OCI-M2 (cell line): ENCODE results near the gene KRTAP10-12.

Experiments used
- DNase-seq: peaks from one replicate; lab custom pipeline; 2025; ENCODE audit not compliant: unreplicated experiment; lab: John Stamatoyannopoulos, UW

KRTAP10-12 gene

GRCh38 chr21:44711327-44712202 is 14.6 kb downstream of the KRTAP10-12 start, which contains the start of gene TSPEAR:
Gene TSPEAR, minus strand, starts transcription at chr21:44711572. Its CDS starts 58 bp downstream, at chr21:44711514.
- DNase-seq = no peak

DNA sequence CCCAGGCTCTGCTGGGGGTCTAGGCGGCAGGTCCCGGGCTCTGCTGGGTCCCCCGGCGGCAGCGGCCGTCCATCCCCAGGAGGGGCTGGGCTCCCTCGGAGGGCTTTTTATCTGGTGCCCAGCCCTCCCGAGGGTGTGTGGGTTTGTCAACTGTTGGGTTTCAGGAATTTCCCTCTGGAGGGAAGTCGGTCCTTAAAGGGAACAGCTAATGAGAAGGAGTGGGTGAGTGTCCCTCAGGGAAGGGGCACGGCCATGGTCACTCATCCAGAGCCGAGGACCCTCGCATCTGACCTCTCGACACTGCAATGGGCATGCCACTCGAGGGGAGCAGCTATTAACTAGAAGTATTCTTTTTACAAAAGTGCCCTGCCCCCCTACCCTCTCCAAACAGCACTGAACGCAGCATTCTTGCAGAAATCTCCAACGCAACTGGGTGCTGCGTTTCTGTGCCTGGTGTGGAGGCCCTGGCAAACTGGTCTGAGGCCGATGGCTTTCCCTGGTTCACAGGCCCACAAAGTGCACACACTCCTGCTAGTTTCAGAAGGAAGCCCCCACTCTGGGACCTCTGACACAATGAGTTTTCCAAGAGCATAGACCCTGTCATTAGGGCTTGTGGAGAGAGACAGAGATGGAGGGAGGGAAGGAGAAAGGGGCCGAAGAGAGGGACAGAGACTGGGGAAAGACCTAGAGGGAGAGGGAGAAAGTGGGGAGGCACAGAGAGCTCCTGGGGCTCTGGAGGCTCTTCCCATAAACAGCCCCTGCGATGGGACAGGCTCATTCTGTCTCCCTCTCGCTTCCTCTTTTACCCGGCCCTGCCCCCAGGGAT is 15.4 kb downstream of the KRTAP10-12 start:
- no peak for DNase-seq

DNA sequence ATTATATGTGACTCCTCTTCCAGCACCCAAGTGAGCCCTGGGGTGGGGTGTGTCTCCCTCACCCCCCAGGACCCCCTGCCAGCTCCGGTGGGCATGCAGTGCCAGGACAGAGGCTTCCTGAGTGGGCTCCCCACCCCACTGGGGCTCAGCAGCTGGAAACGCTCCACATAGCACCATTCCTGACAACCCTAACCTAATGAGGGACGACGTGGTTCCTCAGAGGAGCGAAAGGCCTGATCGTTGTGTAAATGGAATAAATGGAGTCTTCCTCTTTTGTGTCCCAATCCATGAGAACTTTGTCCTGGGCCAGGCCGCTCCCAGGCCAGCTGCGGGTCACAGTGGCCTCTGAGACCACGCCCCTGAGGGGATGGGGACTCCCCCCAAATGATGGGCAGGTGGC is 16.2 kb downstream of the KRTAP10-12 start:
- DNase-seq = no peak

DNA sequence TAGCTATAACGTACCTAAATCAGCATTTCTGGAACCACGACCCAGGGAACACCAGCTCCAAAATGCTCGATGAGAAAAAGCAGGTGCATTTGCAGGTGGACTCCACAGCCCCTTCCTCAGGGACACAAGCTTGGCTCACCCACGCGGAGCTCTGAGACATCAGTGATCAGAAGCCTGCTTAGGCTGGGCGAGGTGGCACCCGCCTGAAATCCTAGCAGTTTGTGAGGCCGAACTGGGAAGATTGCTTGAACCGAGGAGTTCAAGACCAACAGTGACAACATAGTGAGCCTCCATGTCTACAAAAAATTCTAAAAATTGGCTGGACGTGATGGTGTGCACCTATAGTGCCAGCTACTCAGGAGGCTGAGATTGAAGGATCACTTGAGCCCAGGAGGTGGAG is 16.9 kb downstream of the KRTAP10-12 start:
- no peak for DNase-seq

- DNase-seq = no peak
Measured at GRCh38 chr21:44714905-44715304, 17.9 kb downstream of the KRTAP10-12 start.

GRCh38 chr21:44716984-44717383 is 20.0 kb downstream of the KRTAP10-12 start:
- DNase-seq = no peak

GRCh38 chr21:44718093-44718492 is 21.1 kb downstream of the KRTAP10-12 start:
- no peak for DNase-seq

GRCh38 chr21:44718571-44718970 is 21.6 kb downstream of the KRTAP10-12 start:
- no peak for DNase-seq

GRCh38 chr21:44720170-44720569 is 23.2 kb downstream of the KRTAP10-12 start:
- DNase-seq = no peak

GRCh38 chr21:44722731-44723130 is 25.8 kb downstream of the KRTAP10-12 start:
- DNase-seq = no peak

- DNase-seq = no peak
Measured at GRCh38 chr21:44723177-44724131, 26.5 kb downstream of the KRTAP10-12 start.

DNA sequence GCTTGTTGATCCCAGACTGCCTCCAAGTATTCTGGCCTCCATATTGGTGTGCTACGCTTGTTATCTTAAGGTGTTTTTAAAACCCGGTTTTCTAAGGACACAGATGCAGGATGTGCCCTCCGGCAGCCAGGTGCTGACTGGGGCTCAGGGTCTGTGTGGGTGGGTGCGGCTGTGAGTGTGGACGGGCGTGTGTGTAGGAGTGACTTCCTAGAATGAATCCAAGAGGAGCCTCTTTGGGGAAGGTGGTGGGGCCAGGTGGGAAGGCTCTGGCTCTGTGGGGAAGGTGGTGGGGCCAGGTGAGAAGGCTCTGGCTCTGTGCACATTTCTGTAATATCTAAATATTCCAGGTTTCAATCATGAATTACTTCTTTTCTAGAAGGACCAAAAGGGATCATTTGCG is 27.2 kb downstream of the KRTAP10-12 start:
- DNase-seq = no peak

DNA sequence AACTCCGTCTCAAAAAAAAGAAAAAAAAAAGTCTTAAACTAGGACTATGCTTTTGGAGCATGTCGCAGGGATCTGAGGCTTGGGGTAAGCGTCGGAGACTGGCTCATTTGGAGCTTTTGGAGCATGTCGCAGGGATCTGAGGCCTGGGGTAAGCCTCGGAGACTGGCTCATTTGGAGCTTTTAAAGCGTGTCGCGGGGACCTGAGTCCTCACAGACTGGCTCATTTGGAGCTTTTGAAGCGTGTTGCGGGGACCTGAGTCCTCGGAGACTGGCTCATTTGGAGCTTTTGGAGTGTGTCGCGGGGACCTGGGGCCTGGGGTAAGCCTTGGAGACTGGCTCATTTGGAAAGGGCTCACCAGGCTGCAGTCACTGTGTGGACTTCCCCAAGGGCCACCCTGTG is 28.0 kb downstream of the KRTAP10-12 start:
- DNase-seq = no peak

GRCh38 chr21:44726826-44727225 is 29.9 kb downstream of the KRTAP10-12 start:
- DNase-seq = no peak

- DNase-seq = no peak
Measured at GRCh38 chr21:44727321-44727720, 30.3 kb downstream of the KRTAP10-12 start.

GRCh38 chr21:44727757-44728156 is 30.8 kb downstream of the KRTAP10-12 start:
- DNase-seq = no peak

DNA sequence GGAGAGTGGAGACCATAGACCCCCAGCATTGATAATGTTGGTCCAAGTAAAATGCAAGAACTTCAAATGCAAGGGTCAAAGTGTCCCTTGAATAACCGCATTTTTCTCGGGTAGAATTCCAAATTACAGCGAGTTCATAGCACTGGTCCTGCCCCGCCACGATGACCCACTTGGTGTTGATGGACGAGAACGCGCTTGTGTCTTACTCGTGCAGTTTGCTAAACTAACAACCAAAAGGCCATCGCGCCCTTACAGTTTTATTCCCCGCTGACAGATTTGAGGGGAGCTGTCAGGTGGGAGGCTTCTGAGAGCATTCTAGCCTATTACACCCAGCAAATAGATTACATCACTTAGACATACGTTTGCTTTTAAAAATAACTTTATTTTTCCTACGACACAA is 31.7 kb downstream of the KRTAP10-12 start:
- no peak for DNase-seq

GRCh38 chr21:44729336-44730027 is 32.5 kb downstream of the KRTAP10-12 start:
- DNase-seq = no peak

DNA sequence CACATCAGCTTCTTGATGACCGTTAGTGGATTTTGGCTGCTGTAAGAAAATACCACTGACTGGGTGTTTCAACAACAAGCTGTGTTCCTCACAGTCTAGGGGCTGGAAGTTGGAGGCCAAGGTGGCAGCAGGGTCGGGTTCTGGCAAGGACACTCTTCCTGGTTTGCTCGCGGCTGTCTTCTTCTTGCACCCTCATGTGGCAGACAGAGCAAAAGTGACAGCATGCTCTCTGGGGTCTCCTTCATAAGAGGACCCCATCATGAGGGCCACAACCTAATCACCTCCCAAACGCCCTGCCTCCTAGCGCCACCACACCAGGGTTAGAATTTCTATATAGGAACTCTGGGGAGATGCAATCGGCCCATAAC is 33.0 kb downstream of the KRTAP10-12 start:
- DNase-seq = no peak

DNA sequence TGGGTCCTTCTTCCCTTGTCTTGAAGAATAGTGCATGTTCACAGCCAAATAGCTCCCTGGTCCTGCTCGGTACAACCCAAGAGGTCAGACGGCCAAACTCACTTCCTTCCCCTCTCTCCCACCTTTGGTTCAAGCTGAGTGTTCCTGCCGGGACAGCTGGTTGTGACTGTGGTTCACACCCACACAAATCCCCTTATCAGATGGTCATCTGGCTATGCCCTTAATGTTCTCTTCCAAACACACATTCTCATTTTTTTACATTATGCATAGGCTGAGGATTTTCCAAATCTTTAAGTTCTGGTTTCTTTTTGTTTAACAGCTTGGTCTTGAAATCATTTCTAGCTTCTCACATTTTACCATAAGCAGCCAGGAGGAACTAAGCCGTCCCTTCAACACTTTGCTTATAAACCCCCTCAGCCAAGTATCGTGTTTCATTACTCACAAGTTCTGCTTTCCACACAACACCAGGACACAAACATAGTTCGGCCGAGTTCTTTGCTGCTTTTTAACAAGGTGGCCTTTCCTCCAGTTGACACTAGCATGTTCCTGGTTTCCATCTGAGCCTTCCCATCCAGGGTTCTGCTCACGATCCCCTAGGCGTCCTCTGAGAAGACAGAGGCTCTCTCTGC is 34.1 kb downstream of the KRTAP10-12 start:
- DNase-seq = no peak
